Measurements from ENCODE around the gene PDE11A. TPM values are rescaled to one million over a fixed set of nuclear protein-coding genes. Genes with fewer than 3 reads are reported as not detected.

PDE11A gene
- total RNA-seq, 1 experiment from 2014 or later = 0.13 TPM

DNA sequence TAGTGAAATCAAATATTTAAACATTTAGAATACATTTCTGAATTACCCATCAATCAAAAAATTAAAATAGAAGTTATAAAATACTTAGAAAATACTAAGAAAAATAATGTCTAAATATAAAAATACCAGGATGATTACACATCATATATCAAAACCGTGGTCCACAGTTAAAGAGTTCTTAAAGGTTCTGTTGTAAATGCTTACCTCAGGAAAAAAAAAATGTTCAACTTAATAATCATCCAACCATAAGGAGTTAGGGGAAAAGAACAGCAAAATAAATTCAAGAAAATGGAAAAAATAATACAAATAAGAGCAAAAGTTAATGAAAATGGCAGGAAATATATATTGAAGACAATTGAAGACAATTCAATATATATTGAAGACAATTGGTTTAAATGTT, 43.2 kb downstream of the PDE11A start:
- TF ChIP-seq, protein P1, sequence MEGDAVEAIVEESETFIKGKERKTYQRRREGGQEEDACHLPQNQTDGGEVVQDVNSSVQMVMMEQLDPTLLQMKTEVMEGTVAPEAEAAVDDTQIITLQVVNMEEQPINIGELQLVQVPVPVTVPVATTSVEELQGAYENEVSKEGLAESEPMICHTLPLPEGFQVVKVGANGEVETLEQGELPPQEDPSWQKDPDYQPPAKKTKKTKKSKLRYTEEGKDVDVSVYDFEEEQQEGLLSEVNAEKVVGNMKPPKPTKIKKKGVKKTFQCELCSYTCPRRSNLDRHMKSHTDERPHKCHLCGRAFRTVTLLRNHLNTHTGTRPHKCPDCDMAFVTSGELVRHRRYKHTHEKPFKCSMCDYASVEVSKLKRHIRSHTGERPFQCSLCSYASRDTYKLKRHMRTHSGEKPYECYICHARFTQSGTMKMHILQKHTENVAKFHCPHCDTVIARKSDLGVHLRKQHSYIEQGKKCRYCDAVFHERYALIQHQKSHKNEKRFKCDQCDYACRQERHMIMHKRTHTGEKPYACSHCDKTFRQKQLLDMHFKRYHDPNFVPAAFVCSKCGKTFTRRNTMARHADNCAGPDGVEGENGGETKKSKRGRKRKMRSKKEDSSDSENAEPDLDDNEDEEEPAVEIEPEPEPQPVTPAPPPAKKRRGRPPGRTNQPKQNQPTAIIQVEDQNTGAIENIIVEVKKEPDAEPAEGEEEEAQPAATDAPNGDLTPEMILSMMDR (conservative IDR thresholded peaks at IDR 0.05) = no peak
- H3T11ph ChIP-seq (ENCODE audit: low read length) = no peak overlapping the region
- no peak overlapping the region for H3K4ac ChIP-seq (ENCODE audit: low read depth, low read length)
- Mint-ChIP-seq H3K4me1 (no peaks in the 10 kb centered on the region), H3K36me3 (ENCODE audit: insufficient read depth in 1 of 3, low read depth in 3 of 3) (no peaks in the 10 kb centered on the region; a peak in 1 of 7 replicates), H3K4me3 (no peak overlapping the region), H3K27ac (no peak overlapping the region), H3K9me3 (peaks cover 6 to 11% of the 10 kb centered on the region in 2 experiments; a peak in 4 of 5 replicates), H3K27me3 (ENCODE audit: low read depth) (peaks cover 4% of the 10 kb centered on the region; the same call in 1 of the 2 replicates)
- no CpG with 5 or more reads among the region's 1 CpG for WGBS (ENCODE audit: extremely low coverage, insufficient read length, low lambda C conversion rate)
- no peaks in the 10 kb centered on the region for H4K20me1 ChIP-seq (ENCODE audit: control insufficient read depth, insufficient read depth, insufficient read length)
- H3K9ac ChIP-seq (ENCODE audit: extremely low read depth, insufficient read length, low read length) = no peak overlapping the region
- no peaks in the 10 kb centered on the region for H3K79me2 ChIP-seq (ENCODE audit: insufficient read depth, low read length)
- no peak overlapping the region for H2AFZ ChIP-seq (ENCODE audit: low read length)
- no peaks in the 10 kb centered on the region for H3K79me1 ChIP-seq (ENCODE audit: insufficient read depth, low read depth, low read length, poor library complexity, severe bottlenecking)
- H2AK5ac ChIP-seq (ENCODE audit: insufficient read length, low read length) = no peak overlapping the region
- no peak overlapping the region for H2BK15ac ChIP-seq (ENCODE audit: low read depth, low read length)
- H2BK20ac ChIP-seq (ENCODE audit: low read depth, low read length, poor library complexity, severe bottlenecking) = no peak overlapping the region
- H2BK12ac ChIP-seq (ENCODE audit: insufficient read length, low read depth, low read length) = no peak overlapping the region
- no peak for DNase-seq
- H3K14ac ChIP-seq (ENCODE audit: insufficient read depth, low read length) = no peak overlapping the region
- no peak overlapping the region for H2BK5ac ChIP-seq (ENCODE audit: insufficient read length, low read length)
- H3K18ac ChIP-seq (ENCODE audit: insufficient read length, low read depth, low read length) = no peak overlapping the region
- H3K27ac ChIP-seq (ENCODE audit: insufficient read length, low read depth, low read length) = no peak overlapping the region
- H4K5ac ChIP-seq (ENCODE audit: insufficient read length, low read depth, low read length) = no peak overlapping the region
- H3K4me1 ChIP-seq (ENCODE audit: insufficient read depth, low read length) = no peaks in the 10 kb centered on the region
- H3K23ac ChIP-seq (ENCODE audit: insufficient read length, low read depth, low read length) = no peak overlapping the region
- H3K9me3 ChIP-seq (ENCODE audit: control insufficient read depth, low read depth, low read length) = no peaks in the 10 kb centered on the region
- no peak overlapping the region for H4K91ac ChIP-seq (ENCODE audit: insufficient read length, low read depth, low read length)
- no peak overlapping the region for H2BK120ac ChIP-seq (ENCODE audit: low read depth, low read length, poor library complexity, severe bottlenecking)
- no peak overlapping the region for H4K8ac ChIP-seq (replicated peaks; ENCODE audit: insufficient read length, low read depth, low read length)
- no peak overlapping the region for H3K4me2 ChIP-seq (ENCODE audit: insufficient read depth, insufficient read length, low read length)
- H3K56ac ChIP-seq (ENCODE audit: insufficient read length, low read depth, low read length) = no peak overlapping the region
- no peaks in the 10 kb centered on the region for H3K23me2 ChIP-seq (ENCODE audit: insufficient read length, low read depth, low read length, poor library complexity, severe bottlenecking)
- no peaks in the 10 kb centered on the region for H3K27me3 ChIP-seq (ENCODE audit: insufficient read depth, low read length)
